Right ventricle myocardium superior (tissue), 1 donor: Measurements from ENCODE around the gene VIL1. TPM values are rescaled to one million over a fixed set of nuclear protein-coding genes. Genes with fewer than 3 reads are reported as not detected.

Experiments
- ATAC-seq: fragments of 200-7000 bp; cut with Tn5 transposase; one replicate; pipeline ENCODE4 v1.9.1; 2020; ENCODE audit warnings: mild to moderate bottlenecking; ENCODE audit not compliant: poor library complexity
- DNase-seq: peaks from one replicate; pipeline ENCODE4 v3.0.0-alpha.2; 2020
- intact Hi-C: fragments of 100-400 bp; cut with DNase I; formaldehyde crosslinking; loops from one replicate; pipeline ENCODE4 v1.11.2; 2022
- total RNA-seq: library from RNA; stranded (reverse); fragmentation: NEBNext Ultra II Directional; extraction: Animal tissue kit (Norgen Biotek cat#: 25700); gene quantifications from one replicate; pipeline ENCODE4 v1.2.1, GENCODE V29; 2021
- donor health status: DM: no; HTN: yes; CAD: no; lungs with severe emphysema.

VIL1 gene
- total RNA-seq, 1 donor from 2014 or later, result not detected

- no peak for ATAC-seq
- intact Hi-C loops, result no loop called here
- DNase-seq, result peak; percentile 46
Measured at GRCh38 chr2:218393750-218394290, 25.1 kb upstream of the VIL1 start.

- ATAC-seq (no peak), DNase-seq (peak; percentile 46)
- intact Hi-C loops, result loop anchor here (5.0 kb wide), 1 partner anchor 107 kb away; no protein-coding TSS in a partner anchor
Measured at GRCh38 chr2:218394298-218395089, 24.4 kb upstream of the VIL1 start.

- intact Hi-C loops, result loop anchor here (5.0 kb wide), 1 partner anchor 108 kb away; no protein-coding TSS in a partner anchor
- no peak for DNase-seq
- ATAC-seq, result no peak
Measured at GRCh38 chr2:218395090-218395444, 23.9 kb upstream of the VIL1 start.

- DNase-seq, result peak; percentile 54
- ATAC-seq, result no peak
- intact Hi-C loops, result loop anchor here (5.0 kb wide), 1 partner anchor 108 kb away; no protein-coding TSS in a partner anchor
Measured at GRCh38 chr2:218395456-218395825, 23.5 kb upstream of the VIL1 start.

- DNase-seq, result peak; percentile 95
- intact Hi-C loops, result loop anchor here (5.0 kb wide), 1 partner anchor 109 kb away; no protein-coding TSS in a partner anchor
- ATAC-seq, result peak; percentile 69
Measured at GRCh38 chr2:218395826-218396687, 22.9 kb upstream of the VIL1 start.

- ATAC-seq, result peak; percentile 13
- intact Hi-C loops, result loop anchor here (5.0 kb wide), 1 partner anchor 110 kb away; no protein-coding TSS in a partner anchor
- DNase-seq, result peak; percentile 89
Measured at GRCh38 chr2:218396688-218397462, 22.0 kb upstream of the VIL1 start.

GRCh38 chr2:218397463-218397819 is 21.5 kb upstream of the VIL1 start:
- no peak for DNase-seq
- intact Hi-C loops, result loop anchor here (5.0 kb wide), 1 partner anchor 110 kb away; no protein-coding TSS in a partner anchor
- no peak for ATAC-seq

- intact Hi-C loops, result loop anchor here (5.0 kb wide), 1 partner anchor 111 kb away; no protein-coding TSS in a partner anchor
- peak; percentile 20 for ATAC-seq
Measured at GRCh38 chr2:218397820-218398436, 21.0 kb upstream of the VIL1 start.

GRCh38 chr2:218398437-218399390 is 20.2 kb upstream of the VIL1 start:
- DNase-seq (peak; percentile 91), ATAC-seq (peak; percentile 66)
- intact Hi-C loops, result loop anchor here (5.0 kb wide), 1 partner anchor 111 kb away; no protein-coding TSS in a partner anchor

More at GRCh38 chr2:218397820-218398436, 21.0 kb upstream of the VIL1 start:
- DNase-seq, result peak; percentile 91

GRCh38 chr2:218399391-218400166 is 19.3 kb upstream of the VIL1 start, which contains the start of gene CTDSP1:
TSS of gene CTDSP1 (plus strand) at chr2:218399868. CDS start at chr2:218400091, 223 bp downstream.
- DNase-seq (peak; percentile 98), ATAC-seq (peak; percentile 64)
- intact Hi-C loops, result loop anchor here (5.0 to 10.0 kb wide), 2 partner anchors 112 to 245 kb away; no protein-coding TSS in a partner anchor

- intact Hi-C loops, result loop anchor here (10.0 kb wide), 1 partner anchor 244 kb away; no protein-coding TSS in a partner anchor
- no peak for ATAC-seq
- peak; percentile 71 for DNase-seq
Measured at GRCh38 chr2:218400167-218400929, 18.6 kb upstream of the VIL1 start.

- DNase-seq (peak; percentile 58), ATAC-seq (no peak)
Measured at GRCh38 chr2:218400930-218401881, 17.7 kb upstream of the VIL1 start.

GRCh38 chr2:218401890-218402289 is 17.0 kb upstream of the VIL1 start:
- intact Hi-C loops, result loop anchor here (10.0 kb wide), 1 partner anchor 243 kb away; no protein-coding TSS in a partner anchor
- DNase-seq (peak; percentile 46), ATAC-seq (no peak)

More at GRCh38 chr2:218400930-218401881, 17.7 kb upstream of the VIL1 start:
- intact Hi-C loops, result loop anchor here (10.0 kb wide), 1 partner anchor 244 kb away; no protein-coding TSS in a partner anchor

GRCh38 chr2:218402491-218402901 is 16.4 kb upstream of the VIL1 start:
- DNase-seq (no peak), ATAC-seq (no peak)
- intact Hi-C loops, result loop anchor here (10.0 kb wide), 1 partner anchor 242 kb away; no protein-coding TSS in a partner anchor
